H1 (cell line): Measurements from ENCODE around the gene WNK2.

Experiments used
- CEBPB ChIP-seq: IDR thresholded peaks from 2 replicates; pipeline ENCODE4 v1.6.1; 2012; ENCODE audit warnings: low read depth, low read length
- EP300 ChIP-seq, 2 experiments: IDR thresholded peaks; 1 replicate in 1 of 2; 2 replicates in 1 of 2; pipeline ENCODE4 v1.6.1; 2011 to 2012; ENCODE audit warnings: low read depth in 2 of 2, low read length in 2 of 2, mild to moderate bottlenecking in 2 of 2, borderline replicate concordance in 1 of 2, inconsistent platforms in 1 of 2, moderate library complexity in 1 of 2
- EZH2 ChIP-seq: fragments of 200-600 bp; sonication (generic); IDR thresholded peaks from 2 replicates; pipeline ENCODE4 v1.7.1; 2012; ENCODE audit warnings: low read depth, mild to moderate bottlenecking, moderate library complexity, low read length, inconsistent platforms; ENCODE audit not compliant: severe bottlenecking
- GTF2F1 ChIP-seq: IDR thresholded peaks from 2 replicates; pipeline ENCODE4 v1.6.1; 2012; ENCODE audit warnings: low read depth, low read length, improper control_type of control experiment, borderline replicate concordance
- TF ChIP-seq, protein P1 (sequence below), 3 experiments: IDR thresholded peaks; 1 replicate in 2 of 3; 2 replicates in 1 of 3; pipeline versions ENCODE4 v1.5.1 to v1.6.1; 2011; ENCODE audit warnings: low read length in 3 of 3, mild to moderate bottlenecking in 3 of 3, inconsistent platforms in 2 of 3, low read depth in 1 of 3, moderate library complexity in 1 of 3; ENCODE audit not compliant: insufficient read depth in 1 of 3; ENCODE audit errors: control extremely low read depth in 1 of 3

GRCh38 chr9:93245437-93245970 is 61.6 kb downstream of the WNK2 start:
- no peak for TF ChIP-seq GTF2F1
- no peak for TF ChIP-seq CEBPB
- TF ChIP-seq EZH2: no peak
- TF ChIP-seq, protein P1, sequence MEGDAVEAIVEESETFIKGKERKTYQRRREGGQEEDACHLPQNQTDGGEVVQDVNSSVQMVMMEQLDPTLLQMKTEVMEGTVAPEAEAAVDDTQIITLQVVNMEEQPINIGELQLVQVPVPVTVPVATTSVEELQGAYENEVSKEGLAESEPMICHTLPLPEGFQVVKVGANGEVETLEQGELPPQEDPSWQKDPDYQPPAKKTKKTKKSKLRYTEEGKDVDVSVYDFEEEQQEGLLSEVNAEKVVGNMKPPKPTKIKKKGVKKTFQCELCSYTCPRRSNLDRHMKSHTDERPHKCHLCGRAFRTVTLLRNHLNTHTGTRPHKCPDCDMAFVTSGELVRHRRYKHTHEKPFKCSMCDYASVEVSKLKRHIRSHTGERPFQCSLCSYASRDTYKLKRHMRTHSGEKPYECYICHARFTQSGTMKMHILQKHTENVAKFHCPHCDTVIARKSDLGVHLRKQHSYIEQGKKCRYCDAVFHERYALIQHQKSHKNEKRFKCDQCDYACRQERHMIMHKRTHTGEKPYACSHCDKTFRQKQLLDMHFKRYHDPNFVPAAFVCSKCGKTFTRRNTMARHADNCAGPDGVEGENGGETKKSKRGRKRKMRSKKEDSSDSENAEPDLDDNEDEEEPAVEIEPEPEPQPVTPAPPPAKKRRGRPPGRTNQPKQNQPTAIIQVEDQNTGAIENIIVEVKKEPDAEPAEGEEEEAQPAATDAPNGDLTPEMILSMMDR (IDR thresholded peaks at IDR 0.05; ENCODE audit: control extremely low read depth in 1 of 3, insufficient read depth in 1 of 3, low read depth in 1 of 3, low read length in 3 of 3): no peak
- no peak for TF ChIP-seq EP300 (IDR thresholded peaks at IDR 0.05; ENCODE audit: borderline replicate concordance in 1 of 2, low read depth in 2 of 2, low read length in 2 of 2)
